ENCODE results near the gene SLC31A1.

Gene SLC31A1

DNA sequence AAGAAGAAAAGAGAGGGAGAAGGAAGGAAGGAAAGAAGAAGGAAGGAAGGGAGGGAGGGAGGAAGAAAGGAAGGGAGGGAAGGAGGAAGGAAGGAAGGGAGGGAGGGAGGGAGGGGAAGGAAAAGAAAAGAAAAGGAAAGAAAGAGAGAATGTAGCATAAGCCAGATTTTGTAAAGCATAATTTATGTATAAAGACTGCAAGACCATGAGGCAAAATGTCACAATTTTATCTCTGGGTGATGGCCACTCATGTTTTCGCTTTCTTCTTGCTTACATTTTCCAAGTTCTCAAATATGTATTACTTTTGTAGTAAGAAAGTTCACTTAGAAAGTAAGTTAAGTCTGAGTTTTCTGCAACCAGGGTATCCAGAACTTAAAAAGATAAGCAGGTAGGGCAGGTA, 85.2 kb downstream of the SLC31A1 start:
- no peak for DNase-seq (ENCODE audit: low spot score)

DNA sequence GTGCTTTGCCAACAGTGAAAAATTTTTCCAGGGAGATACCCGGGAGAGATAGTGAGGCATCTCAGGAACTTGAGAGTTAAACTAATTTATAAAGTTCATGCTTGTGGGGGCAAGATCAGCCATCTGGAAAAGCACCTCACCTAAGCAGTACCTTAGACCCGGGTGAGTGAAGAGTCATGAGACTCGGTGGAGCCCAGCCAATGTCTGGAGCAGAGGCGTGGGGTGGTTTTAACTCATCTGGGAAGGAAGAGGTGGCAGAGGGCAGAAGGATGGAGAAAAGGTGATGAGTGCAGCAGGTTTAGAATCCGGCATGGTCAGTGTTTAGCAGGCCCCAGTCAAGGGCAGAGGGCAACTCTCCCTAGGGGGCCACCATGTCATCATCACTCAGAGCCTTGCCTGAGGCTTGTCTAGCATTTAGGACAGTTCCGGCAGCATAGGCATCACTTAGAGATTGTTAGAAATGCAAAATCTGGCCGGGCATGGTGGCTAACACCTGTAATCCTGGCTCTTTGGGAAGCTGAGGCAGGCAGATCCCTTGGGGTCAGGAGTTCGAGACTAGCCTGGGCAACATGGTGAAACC, 86.1 kb downstream of the SLC31A1 start:
- no peak for DNase-seq (ENCODE audit: low spot score)

DNA sequence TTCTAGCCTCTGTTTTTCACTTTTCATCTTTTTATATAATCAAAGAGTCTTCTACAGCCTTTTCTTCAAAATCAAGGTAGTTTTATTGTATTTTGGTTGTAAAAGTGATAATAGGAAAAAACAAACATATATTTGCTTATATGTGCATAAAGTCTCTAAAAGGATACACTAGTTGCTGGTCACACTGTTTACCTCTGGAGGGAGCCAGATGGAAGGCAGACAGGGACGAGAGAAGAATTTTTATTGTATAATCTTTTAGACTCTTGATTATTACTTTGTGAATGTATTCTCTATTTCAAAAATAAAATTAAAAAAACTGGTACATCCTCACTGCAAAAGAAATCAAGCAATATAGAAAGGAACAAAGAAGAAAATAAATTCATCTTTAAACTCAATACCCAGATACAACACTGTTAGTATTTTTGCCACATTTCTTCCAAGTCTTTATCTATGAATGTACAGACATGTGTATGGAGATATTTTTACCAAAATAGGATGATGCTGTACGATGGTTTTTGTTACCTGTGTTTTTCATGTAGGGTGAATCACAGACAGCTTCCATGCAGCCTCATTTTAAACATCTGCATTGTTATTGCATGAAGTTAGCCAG, 88.0 kb downstream of the SLC31A1 start:
- peak; percentile 75 for DNase-seq (ENCODE audit: low spot score)

DNA sequence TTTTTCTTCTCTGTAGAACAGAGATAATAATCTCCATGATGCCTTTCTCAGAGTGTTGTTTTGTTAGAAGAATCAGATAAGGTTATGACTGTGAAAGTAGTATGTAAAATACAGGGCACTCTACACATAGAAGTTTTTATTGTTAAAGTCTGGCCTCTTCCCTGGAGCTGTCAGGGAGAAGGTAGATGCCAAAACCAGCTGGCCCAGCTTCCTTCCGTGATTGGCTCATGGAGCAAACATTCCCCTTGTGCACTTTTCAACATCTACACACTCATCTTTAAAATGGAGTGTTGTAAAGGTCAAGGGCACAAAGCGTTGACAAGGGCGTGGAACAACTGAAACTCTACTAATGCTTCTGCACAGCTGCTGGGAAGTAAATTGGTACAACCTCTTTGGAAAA, 89.2 kb downstream of the SLC31A1 start:
- DNase-seq (ENCODE audit: low spot score): no peak

DNA sequence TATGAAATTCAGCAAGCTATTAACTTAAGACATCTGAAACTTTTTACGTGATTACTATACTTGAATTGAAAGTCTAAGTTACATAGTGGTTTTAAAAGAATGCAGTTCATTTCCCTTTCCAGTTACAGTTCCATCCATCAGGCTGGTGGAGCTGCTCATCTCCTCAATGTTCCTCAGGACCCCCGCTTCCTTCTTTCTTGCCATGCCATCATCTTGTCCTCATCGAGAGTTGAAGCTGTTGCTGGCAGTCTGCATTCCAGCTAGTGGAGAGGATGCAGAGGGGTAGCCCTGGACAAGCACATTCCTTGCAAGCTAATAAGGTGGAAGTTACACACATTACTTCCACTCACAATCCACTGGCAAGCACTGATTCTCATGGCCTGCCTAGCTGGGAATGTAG, 90.6 kb downstream of the SLC31A1 start:
- no peak for DNase-seq (ENCODE audit: low spot score)

DNA sequence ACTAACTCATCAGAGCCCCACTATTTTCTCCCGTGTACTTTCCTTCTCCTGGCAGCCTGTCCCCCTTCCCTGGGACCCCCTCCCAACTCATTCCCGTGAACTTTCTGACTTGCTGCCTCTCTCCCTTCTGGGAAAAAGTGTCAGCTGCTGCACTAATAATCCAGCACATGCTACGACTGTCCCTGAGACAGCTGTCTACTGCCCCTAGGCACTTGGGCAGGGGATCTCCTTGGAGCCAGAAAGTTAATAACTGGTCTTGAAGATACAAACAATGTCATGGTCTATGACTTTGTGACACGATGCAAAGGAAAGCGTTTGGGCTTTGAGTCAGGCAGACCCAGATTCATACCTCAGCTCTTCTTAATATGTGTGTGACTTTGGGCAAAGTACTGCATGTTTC, 91.9 kb downstream of the SLC31A1 start:
- no peak for DNase-seq (ENCODE audit: low spot score)
